Stimulated activated CD4-positive, alpha-beta T cell treated with anti-CD3 and anti-CD28 coated beads, TNF-alpha, amount 100 ng/mL, for 4 hours (primary cell): ENCODE measurements around the gene SLC22A14.
"Not testable (repeated sequence)": the region's sequence is repeated elsewhere in the genome, so short reads cannot be mapped to it uniquely, and the experiment has no call there.

Source experiments
- DNase-seq, 3 experiments: peaks; one replicate each; pipeline ENCODE4 v3.0.0-alpha.2; 2020; ENCODE audit warnings: low read depth in 3 of 3

The SLC22A14 gene, protein sequence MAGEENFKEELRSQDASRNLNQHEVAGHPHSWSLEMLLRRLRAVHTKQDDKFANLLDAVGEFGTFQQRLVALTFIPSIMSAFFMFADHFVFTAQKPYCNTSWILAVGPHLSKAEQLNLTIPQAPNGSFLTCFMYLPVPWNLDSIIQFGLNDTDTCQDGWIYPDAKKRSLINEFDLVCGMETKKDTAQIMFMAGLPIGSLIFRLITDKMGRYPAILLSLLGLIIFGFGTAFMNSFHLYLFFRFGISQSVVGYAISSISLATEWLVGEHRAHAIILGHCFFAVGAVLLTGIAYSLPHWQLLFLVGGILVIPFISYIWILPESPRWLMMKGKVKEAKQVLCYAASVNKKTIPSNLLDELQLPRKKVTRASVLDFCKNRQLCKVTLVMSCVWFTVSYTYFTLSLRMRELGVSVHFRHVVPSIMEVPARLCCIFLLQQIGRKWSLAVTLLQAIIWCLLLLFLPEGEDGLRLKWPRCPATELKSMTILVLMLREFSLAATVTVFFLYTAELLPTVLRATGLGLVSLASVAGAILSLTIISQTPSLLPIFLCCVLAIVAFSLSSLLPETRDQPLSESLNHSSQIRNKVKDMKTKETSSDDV

GRCh38 chr3:38281895-38282686 is at the start of gene SLC22A14:
Gene SLC22A14, plus strand, starts transcription at chr3:38282294. Its CDS starts 23,733 bp downstream, at chr3:38306027.
- no peak for DNase-seq

DNA sequence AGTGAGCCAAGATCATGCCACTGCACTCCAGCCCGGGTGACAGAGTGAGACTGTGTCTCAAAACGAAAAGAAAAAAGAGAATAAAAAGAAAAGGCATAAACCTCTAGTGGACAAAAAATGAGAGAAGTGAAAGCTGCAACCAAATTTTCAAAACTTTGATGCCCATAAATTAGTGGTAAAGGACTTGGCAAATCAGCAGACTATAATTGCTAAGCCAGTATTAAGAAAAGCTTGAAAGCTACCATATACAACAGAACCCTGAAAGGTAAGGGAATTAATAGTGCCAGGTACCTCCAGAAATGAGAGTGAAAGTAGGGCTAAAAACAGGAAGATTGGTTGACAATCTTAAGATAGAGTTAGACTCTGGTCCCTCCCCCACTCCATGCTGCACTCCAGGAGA is 49.4 kb upstream of the SLC22A14 start:
- no peak for DNase-seq

GRCh38 chr3:38235466-38235865 is 46.6 kb upstream of the SLC22A14 start:
- no peak for DNase-seq

DNA sequence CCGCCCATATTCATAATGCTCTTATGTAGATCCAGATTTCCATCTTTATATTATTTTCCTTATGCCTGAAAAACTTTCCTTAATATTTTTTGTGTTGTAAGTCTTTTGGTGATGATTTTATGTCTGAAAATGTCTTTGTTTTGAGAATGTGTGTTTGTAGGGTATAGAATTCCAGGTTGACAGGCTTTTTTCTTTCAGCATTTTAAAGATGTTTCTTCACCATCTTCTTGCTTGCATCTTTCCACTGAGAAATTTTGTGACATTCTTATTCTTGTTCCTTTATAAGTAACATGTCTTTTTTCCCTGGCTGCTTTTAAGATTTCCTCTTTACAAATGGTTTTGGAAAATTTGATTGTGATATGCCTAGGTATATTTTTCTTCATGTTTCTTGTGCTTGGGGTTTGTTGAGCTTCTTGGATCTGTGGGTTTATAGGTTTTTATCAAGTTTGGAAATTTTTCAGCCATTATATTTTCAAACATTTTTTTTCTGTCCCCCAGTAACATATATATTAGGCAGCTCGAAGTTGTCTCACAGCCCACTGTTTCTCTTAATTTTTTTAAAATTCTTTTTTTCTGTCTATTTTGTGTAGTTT is 43.6 kb upstream of the SLC22A14 start:
- DNase-seq: no peak

GRCh38 chr3:38242812-38243211 is 39.3 kb upstream of the SLC22A14 start:
- DNase-seq: not testable (repeated sequence)

GRCh38 chr3:38245930-38246329 is 36.2 kb upstream of the SLC22A14 start:
- no peak for DNase-seq

GRCh38 chr3:38247366-38248035 is 34.6 kb upstream of the SLC22A14 start:
- no peak for DNase-seq

DNA sequence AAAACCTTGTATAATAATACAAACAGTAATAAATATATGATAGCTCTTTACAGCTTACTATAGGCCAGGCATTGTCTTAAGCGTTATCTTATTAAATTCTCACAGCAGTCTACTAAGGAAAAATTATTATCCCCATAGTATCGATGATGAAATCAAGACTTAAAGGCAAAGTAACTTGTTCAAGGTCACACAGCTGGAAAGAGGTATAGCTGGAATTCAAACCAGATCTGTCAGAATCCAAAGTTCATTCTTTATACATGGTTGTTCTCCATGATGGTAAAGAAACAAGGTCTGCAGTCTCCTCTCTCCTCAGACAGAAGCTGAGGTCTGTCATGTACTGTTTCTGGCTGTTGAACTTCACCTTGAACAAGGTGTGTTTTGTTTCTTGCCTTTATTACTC is 31.9 kb upstream of the SLC22A14 start:
- DNase-seq: no peak

DNA sequence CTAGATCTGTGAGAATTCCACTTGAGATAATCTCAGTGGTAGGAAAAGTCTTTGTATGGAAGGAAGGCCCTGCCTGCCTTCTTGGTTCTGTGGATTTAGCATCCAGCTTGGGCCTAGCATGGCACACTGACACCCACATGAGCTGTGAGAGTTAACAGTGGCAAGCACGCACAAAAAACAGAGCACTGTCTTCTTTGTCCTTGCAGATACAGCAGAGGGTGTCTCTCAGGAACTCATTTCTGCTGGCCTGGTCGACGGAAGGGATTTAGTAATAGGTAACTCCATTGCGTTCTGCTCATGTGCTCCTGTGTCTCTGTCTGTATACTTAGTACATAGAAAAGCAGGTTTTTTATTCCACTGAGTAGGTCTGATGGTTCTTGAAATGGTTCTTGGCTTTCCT is 30.9 kb upstream of the SLC22A14 start:
- no peak for DNase-seq

- no peak for DNase-seq
Measured at GRCh38 chr3:38253704-38254103, 28.4 kb upstream of the SLC22A14 start.

DNA sequence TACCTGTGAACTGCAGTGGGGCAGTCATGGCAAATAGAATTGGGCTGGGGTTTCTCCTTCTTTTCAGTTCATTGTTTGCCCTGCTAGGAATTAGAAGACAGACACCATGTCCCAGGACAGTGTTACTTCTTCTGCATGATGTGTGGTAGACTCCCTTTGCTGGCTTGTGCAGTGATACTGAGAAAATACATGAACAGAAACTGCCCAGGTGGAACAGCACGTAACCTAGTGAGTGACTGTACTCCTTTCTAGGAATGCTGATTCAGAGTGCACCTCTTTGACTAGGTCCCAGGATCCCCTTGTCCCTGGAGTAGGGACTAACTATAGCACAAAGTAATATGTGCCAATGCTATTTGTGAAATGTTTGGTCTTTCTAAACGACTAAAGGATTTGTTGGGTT is 27.2 kb upstream of the SLC22A14 start:
- DNase-seq: no peak

DNA sequence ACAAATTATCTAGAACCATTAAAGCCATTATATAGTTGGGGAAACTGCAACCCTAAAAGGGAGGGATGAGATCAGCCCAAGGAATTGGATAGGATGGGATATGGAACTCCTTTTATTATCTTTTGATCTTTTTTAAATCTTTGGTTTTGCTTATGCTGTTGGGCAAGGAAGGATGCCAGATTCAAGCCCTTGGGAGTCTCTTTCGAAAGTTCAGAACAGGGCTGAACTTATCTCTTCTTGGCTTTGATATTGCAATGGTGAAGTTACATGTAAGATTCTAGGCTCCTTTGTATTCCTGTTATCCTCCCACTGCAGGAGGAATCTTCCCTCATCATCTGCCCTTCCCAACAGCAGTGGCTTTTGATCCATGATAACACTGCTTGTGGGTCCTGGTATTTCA is 26.5 kb upstream of the SLC22A14 start:
- no peak for DNase-seq

DNA sequence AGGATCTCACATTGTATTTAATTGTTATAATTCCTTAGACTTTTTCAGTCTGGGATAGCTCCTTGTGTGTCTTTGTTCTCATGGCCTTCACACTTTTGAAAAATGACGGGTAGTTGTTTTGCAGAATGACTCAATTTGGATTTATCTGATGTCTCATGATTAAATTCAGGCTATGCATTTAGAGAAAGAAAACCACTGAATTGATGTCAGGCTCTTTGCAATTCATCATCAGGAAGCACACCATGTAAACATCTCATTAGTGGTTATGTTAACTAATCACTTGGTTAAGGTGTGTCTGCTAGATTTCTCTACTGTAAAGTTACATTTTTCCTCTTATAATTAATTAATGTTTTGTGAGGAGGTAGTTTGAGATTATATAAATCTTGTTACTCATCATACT is 24.5 kb upstream of the SLC22A14 start:
- DNase-seq: no peak

- no peak for DNase-seq
Measured at GRCh38 chr3:38260474-38260873, 21.6 kb upstream of the SLC22A14 start.

DNA sequence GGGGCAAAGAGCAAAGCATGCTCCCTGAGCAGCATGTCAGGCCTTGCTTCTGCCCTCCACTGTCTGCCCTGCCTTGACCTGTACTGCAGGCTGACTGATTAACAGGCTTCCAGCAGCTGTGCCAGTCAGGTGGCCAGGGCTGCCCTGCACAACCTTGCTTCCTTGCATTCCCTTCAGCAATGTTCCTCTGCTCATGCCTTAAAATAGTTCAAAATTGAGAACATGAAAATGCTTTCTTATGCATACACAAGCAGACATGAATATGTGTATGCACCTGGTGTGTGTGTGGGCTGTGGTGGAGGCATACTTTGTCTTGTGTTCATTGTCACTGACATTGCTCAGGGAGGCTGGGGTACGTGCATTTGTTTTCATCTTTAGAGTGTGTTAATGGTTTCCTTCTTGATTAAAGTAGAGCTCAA is 17.7 kb upstream of the SLC22A14 start:
- no peak for DNase-seq

- no peak for DNase-seq
Measured at GRCh38 chr3:38264779-38265178, 17.3 kb upstream of the SLC22A14 start.

DNA sequence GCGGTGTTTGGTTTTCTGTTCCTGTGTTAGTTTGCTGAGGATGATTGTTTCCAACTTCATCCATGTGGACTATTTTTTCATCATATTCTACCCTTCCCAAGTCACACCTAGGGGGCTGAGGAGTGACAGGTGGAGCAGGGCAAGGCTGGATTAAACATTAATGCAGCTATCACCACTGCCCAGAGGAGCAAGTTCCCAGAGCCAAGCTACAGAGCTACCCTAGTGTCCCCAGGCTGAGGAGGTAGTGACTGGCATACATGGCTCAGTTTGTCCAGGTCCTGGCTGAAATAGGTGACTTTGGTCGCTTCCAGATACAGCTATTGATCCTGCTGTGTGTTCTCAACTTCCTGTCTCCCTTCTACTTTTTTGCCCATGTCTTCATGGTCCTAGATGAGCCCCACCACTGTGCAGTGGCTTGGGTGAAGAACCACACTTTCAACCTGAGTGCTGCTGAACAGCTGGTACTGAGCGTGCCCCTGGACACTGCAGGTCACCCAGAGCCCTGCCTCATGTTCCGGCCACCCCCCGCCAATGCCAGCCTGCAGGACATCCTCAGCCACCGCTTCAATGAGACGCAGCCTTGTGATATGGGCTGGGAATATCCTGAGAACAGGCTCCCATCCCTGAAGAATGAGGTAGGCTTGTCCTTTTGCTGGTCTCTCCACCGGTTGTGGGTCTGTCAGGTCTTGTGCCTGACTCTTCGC is 16.3 kb upstream of the SLC22A14 start, which contains the start of gene SLC22A13:
SLC22A13 (plus strand) TSS at position 209 of the 704 bp plus-strand sequence; CDS start at position 258, 49 bp downstream.
- DNase-seq: no peak

GRCh38 chr3:38266810-38267209 is 15.3 kb upstream of the SLC22A14 start:
- DNase-seq: no peak

DNA sequence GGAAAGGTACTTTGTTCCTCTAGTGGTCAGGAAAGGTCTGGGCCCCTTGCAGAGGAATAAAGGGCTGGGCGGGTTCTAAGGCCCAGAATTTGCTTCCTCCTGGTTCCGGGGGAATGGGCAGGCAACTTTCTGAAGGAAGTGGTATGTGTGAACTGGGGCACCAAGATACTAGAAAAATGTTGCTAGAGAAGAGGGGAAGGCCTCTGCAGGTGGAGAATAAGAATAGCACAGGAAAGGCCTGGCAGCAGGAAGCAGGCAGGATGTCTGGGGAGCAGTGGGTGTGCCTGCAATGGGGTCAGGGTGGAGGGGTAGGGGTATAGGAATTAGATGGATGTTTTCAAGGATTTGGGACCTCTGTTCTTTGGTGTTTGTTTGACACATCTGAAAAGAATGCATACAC is 14.4 kb upstream of the SLC22A14 start:
- DNase-seq: no peak

GRCh38 chr3:38268087-38268486 is 14.0 kb upstream of the SLC22A14 start:
- DNase-seq: no peak

DNA sequence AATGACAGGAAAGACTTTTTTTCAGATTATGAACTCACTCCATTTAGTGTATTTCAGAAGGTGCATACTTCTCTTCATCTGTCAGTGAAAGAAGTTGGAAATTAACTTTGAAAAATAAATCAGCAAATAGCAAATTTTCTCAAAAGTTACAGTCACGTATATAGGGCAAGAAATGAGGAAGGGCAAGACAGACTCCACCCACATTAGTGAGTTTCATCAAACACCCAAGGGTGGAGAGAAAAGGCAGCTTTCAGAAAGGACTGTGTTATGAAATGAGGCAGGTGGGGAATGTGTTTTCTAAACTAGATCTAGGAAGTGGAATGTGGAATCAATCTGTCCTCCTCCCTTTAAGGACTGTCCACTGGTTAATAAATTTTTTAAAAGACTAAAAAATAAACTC is 13.6 kb upstream of the SLC22A14 start:
- DNase-seq: no peak
